ENCODE data around the gene COL4A6. TPM values are rescaled to one million over a fixed set of nuclear protein-coding genes. Genes with fewer than 3 reads are reported as not detected.
"Not testable (repeated sequence)": the region's sequence is repeated elsewhere in the genome, so short reads cannot be mapped to it uniquely, and the experiment has no call there.

Gene COL4A6
- 157 and 177 TPM in 2 replicates for total RNA-seq (2014; rRNA removed; shearing (Covaris generic))
- 175 and 212 TPM in 2 replicates for polyA plus RNA-seq (2014; cell fraction: nucleus; rRNA removed)

DNA sequence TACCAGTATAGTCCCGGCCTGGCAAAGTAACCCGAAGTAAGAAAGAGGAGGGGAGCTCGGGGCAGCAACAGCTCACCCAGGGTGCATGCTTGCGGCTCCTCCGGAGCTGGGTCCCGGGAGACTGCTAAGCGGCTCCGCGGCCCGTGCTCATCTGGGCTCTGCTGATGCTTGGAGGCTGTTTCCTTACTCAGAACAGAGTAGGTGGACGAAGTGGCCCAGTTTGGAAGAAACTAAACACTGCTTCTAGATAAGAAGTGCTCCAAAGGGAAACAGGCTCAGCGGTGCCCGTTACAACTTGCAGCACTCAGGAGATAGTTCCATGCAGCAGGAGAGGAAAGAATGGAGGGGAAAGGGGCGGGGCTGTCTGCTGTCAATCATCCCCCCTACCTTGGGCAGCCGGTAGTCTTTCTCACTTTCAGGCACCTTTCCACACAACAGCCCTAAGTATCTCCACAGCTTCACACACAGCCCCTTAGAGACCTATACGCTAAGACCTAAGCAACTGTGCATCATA, at the start of gene COL4A6:
Gene COL4A6 (minus strand): TSS at position 313 of the 514 bp plus-strand sequence. CDS start 226 bp downstream, at position 87.
- DNase-seq (ENCODE audit: extremely low read depth, low read depth): peak; percentile 68

DNA sequence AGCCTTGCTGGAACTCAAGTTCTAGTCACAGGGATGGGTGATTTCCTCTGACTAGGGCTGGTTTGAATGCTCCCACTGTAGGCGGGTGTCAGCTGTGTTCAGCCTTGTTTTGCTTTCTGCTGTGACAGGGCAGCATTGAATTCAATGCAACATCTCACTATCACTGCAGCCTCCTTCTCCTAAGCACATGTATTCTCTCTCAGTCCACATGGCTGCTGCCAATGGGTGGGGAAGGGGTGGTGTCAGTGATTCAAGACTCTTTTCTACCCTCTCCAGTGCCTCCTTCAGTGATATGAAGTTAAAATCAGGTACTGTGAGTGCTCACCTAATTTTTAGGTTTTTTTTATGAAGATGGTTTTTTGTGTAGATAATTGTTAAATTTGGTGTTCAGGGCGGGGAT, 47.7 kb upstream of the COL4A6 start:
- DNase-seq (ENCODE audit: extremely low read depth, low read depth): no peak

DNA sequence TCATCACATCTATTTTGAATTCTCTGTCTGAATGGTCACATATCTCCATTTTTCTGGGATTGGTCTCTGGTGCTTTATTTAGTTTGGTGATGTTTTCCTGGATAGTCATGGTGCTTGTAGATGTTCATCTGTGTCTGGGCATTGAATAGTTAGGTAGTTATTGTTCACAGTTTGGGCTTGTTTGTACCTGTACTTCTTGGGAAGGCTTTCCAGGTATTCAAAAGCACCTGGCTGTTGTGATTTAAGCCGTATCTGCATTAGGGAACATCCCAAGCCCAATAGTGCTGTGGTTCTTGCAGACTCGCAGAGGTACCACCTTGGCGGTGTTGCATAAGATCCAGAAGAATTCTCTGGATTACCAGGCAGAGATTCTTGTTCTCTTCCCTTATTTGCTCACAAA, 46.0 kb upstream of the COL4A6 start:
- DNase-seq (ENCODE audit: extremely low read depth, low read depth): no peak

DNA sequence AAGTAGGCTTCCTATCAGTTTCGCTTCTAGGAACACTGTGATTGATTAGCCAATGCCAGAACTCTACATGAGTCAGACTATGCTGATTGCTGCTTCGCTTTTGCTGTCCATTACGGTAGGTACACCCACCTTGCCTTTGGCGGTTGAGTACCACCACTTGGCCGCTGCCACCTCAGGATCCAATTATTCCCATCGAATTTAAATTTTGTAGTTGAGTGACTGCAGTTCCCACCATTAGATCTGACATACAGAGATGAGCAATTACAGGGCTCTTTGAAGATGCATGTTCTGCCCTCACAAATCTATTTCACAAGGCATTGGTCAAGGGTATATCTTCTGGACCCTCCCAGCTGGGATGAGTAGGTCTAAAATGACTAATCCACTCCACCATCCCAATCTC, 43.3 kb upstream of the COL4A6 start:
- not testable (repeated sequence) for DNase-seq (ENCODE audit: extremely low read depth, low read depth)

DNA sequence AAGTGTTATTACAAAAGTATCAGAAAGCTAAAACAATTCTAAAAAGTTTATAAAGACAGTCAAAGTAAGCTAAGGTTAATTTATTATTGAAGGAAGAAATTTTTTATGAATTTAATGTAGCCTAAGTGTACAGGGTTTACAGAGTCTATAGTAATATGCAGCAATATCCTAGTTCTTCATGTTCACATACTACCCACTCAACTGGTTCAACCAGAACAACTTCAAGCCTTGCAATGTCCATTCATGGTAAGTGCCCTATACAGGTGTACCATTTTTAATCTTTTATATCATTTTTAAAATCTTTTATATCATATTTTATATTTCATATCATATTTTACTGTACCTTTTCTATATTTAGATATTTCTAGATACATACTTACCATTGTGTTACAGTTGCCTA, 35.8 kb upstream of the COL4A6 start:
- DNase-seq (ENCODE audit: extremely low read depth, low read depth): no peak

DNA sequence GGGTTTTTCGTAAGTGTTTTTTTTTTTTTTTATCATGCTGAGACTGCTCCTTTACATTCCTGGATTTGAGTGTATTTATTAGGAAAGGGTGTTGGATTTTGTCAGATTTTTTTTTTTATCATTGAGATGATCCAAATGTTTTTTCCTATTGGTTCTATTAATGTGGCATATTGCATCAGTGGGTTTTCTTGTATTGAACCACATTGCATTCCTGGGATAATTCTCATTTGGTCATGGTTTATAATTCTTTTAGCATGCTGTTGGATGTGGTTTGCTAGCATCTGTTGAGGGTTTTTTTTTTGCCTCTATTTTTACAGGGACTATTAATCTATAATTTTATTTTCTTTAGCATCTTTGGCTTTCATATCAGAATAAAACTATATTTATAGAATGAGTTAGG, 30.3 kb upstream of the COL4A6 start:
- no peak for DNase-seq (ENCODE audit: extremely low read depth, low read depth)

DNA sequence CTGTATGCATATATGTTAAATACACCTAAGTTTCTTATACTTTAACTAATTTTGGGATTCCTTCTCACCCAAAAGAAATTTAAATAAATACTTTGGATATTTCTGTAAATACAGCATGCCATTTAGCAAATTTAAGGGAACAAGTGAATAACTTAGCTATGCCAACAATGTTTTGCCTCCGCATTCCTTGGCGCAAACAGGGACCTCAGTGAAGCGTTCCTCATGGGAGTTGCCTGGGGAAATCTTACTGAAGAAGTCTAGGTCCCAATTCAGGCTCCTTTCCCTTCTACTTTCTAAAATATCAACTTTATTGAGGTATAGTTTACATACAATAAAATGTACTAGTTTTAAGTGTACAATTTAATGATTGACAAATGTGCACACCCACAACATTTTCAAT, 26.4 kb upstream of the COL4A6 start:
- DNase-seq (ENCODE audit: extremely low read depth, low read depth): no peak

DNA sequence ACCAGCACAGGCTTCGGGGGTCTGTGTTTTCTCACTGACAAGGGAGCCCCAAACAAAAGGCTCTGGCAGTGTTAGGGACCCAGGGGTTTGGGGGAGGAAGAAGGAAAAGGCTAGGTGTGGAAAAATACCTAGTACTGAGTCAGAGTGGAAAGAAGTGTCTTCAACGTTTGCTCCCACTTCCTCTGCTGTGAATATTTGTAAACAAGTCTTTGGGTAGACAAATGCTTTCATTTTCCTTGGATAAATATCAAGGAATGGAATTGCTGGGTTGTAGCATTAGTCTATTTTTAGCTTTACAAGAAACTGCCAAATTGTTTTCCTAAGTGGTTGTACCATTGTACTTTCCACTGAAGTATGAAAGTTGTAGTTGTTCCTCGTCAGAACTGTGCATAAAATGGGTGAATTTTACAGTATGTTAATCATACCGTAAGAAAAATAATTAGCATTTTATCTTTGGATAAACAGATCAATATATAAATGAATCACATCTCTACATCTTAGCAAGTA, 18.8 kb upstream of the COL4A6 start:
- no peak for DNase-seq (ENCODE audit: extremely low read depth, low read depth)

DNA sequence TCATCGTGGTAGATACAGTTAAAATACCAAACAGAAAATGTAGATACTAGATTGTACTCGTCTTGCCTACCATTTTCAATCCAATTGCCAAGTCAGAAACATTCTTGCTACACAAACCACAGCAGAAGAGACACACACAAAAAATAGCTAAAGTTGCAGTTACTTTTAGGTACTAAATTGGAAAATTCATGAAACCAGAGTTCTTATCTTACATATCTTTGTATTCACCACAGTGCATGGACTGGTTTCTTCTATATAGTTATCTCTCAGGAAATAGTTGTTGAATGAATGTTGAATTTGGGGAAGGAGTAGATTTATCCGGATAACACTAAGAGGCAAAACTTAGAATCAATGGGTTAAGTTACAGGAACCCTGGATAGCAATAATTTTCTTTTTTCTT, 15.6 kb upstream of the COL4A6 start:
- no peak for DNase-seq (ENCODE audit: extremely low read depth, low read depth)

DNA sequence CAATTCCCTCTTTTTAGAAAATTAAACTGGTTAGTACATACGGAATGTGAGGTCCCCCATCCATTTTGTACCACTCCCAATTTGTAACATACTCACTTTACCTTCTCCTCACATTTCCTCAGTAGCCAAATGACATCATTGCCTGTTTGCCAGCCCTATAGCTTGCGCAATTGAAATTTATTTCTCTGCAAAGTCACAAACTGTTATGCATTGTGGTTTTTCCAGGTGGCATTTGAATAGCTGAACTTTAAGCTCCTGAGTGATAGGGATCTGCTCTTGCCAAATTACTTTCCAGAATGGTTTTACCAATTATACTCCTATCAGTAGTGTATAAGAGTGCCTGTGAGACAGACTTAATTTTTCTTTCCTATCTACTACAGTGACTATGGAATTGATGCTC, 9.1 kb upstream of the COL4A6 start:
- DNase-seq (ENCODE audit: extremely low read depth, low read depth): no peak

DNA sequence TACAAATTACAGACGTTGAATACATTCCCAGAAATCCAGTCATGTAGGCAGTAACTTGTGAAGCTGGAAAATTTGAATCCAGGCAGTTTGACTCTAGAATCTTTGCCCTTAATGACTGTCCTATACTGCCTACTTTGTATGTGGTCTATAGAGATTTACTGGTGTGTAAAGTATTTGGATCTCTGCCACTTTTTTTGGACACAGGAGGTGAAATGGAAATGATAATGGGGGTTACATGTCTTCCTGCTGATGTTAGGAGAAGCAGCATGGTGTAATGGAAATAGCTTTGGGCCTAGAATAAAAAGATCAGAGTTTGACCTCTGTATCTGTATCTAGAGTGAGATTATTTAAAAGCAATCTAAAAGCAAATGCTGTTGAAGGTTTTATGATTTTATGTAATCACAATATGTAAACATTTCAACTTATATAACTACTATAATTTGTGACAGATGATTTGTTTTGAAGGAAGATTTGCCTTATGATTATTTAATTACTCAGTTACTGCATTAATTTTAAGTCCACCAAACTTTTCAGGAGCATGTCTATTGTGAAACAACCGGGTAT, 4.8 kb upstream of the COL4A6 start:
- no peak for DNase-seq (ENCODE audit: extremely low read depth, low read depth)

DNA sequence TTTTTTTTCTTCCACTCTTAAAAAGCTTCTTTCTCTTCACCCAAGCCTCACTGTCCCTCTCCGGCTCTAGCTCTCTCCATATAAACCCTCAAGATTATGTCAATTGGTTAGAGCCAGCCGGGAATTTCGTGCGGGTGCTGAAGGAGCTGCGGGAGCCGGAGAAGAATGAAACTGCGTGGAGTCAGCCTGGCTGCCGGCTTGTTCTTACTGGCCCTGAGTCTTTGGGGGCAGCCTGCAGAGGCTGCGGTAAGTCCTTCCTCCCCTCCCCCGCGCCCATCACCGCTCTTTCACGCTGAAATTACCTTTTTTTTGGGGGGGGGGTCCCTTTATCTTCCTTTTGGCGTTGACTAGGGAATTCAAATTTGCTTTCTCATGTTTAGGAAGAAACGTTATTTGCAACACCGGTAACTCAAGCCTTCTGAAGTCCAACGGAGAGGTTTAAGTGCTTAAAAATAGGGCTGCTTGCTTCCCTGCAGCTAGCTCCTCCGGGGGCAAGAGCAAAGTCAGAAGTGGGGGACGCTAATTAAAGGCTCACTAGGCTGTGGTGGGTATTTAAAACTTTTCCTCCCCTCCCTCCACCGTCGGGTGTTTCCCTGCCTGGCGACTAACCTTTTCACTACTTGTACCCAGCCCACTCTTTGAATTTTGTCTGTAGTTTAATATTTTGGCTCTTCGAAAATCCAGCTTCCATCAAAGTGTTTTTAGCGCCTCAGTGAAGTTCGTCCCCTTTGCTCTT, 1.9 kb upstream of the COL4A6 start:
- DNase-seq (ENCODE audit: extremely low read depth, low read depth): no peak

DNA sequence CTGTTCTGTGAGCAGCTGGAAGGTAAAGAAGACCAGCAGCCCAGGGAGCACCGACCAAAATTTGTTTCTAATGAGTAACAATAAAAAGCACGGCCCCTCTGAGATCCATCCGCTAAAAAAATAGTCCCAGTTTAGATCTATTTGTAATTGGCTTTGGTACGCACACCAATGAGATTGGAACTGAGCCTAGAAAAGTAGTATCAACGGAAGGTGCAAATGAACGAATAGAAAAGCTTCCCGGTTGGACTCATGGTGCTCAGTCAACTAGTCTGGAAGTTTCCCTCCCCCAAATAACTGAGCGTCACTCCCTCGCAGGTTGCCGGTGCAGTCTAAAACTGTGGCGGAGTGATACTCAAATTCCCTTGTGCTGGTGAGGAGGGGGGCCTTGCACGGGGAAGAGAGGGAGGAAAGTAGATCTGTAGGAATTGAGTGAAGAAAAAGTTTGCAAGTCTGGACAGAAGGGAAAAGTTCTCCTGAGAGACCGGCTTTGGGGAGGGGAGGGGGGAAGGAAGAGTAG, 1.3 kb upstream of the COL4A6 start, which contains the start of gene COL4A5:
Gene COL4A5 (plus strand): TSS at position 413 of the 517 bp plus-strand sequence. CDS start 288 bp downstream, outside the sequence.
- DNase-seq (ENCODE audit: extremely low read depth, low read depth): peak; percentile 91

DNA sequence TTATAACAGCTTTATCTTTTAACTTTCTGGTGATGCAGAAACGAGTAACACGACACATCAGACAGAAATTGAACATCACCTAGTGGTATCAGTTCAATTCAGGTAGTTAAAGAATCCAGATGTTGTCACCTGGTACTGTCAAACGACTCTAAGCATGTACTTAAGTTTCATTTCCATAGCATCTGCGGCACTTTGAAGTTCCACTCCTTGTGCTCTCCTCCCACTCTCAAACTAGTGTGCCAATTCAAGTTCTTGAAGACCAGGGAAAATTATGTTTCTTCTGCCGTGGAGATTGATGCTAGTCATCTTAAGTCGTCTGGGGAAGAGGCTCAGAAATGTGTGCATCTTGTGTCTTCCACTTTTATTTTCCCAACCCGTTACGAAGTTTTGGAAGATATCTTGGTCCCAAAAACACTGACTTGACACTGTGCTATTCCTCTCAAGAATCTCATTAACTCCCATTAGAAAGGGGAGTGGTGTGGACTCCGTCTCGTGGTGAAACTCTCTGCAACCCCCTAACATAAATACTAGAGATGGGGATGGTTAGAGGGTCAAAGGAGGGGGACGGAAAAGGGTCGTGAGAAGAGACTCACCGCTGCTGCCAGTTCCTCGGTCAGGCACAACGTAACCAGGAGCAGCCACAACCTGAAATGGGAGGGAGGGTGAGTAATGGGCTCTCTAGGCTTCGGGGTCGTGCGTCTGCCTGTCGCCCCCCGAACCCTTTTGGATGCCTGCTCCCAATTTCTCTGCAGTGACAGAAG, 693 bp downstream of the COL4A6 start:
- DNase-seq (ENCODE audit: extremely low read depth, low read depth): no peak

DNA sequence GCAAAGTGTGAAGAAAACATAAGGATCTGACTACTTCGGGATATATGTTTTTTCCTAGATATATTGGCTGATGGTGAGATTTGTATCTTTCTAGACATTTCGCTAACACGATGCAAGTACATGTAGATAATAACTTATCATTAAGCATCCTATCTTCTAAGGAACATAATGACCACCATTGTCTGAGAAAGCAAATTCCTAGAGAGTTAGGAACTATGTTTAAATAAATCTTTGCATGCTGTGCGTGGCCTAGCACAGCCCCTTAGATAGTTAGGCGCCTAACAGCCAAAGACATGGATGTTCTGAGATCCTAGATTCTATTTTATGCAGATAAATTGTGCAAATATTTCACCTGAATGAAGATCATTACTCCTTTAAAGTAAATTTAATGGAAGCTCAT, 3.0 kb downstream of the COL4A6 start:
- DNase-seq (ENCODE audit: extremely low read depth, low read depth): no peak

DNA sequence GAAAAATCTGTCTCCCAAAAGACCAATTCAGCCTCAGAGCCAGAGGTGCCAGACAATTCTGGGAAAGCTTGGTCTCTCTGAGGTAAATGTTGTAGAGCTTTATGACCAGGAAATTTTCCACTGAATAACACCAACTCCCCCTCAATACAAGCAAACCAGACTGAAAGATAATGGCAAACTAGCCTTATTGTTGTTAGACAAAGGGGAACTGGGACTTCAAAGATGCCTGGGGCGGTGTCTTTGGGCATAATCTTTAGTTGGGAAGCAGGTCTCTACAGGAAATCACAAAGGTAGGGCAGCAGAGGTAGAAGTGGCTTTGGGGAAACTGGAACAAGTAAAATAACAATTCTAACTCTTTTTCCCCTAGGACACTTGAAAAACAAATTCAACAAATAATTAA, 12.0 kb downstream of the COL4A6 start:
- no peak for DNase-seq (ENCODE audit: extremely low read depth, low read depth)

DNA sequence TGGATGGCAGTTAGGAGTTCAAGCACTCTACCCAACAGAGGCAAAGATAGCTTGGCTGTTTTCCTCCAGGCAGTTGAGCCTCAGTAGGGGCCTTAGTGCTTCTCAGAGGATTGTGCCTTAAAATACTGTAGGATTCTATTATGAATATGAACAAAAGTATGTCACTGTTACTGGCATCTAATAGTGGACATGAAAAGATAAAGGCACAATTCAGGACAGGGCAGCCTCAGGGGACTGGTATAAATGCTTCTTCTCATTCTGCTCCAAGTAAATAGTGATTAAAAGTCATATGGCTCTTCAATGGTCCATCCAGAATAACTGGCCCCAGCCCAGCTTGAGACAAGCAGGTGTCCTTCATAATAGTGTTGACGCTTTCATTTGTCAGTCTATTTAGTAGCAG, 17.7 kb downstream of the COL4A6 start:
- DNase-seq (ENCODE audit: extremely low read depth, low read depth): no peak

DNA sequence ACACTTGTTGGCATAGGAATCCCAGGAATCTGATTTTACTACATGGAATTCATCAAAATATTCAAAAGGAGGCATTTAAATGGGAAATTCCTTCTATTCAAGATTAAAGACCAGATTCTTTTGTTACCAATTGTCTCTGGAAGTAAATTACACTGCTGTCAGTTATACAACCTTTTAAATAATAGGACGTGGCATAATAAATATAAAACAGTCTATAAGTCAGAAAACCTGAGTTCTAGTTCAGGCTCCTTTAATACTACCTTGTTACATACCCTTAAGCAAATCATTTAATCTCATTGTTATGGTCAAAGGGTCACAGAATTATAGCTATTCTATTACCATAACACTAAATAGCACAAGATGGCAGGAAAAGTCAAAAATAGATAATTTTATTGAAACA, 18.8 kb downstream of the COL4A6 start:
- no peak for DNase-seq (ENCODE audit: extremely low read depth, low read depth)

DNA sequence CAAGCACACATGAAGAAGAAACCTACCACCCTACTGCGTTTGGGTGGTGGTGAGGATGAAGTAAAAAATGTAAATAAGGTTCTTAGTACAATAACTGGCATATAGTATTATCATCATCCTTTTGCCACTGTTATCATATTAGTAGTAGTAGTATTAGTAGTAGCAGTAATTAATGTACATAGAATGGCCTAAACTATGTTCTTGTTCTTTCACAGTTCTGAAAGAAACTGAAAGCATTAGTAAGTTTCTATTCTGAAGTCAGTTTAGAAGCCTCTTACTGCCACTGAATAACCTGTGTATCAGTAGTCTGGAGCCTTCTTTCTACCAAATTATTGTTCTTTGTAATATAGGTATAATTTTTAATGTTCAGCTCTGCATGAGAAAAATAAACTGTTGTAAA, 21.0 kb downstream of the COL4A6 start:
- no peak for DNase-seq (ENCODE audit: extremely low read depth, low read depth)

DNA sequence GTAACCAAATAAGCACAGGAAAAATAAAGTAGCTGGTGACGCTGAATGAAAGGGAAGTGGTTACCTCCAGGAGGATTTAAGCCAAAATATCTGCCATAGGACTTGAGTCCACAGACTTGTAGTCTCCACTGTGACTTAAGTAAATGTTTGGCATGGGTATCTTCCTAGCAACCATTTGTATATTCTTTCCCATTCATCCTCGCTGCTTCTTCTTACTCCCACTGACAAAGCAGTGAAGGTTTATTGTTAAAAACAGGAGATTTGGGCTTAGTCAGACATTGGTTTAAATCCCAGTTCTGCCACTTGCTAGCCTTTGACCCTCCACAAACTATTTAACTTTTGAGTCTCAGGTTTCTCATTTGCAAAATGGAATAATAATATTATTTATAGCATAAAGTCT, 22.3 kb downstream of the COL4A6 start:
- no peak for DNase-seq (ENCODE audit: extremely low read depth, low read depth)

DNA sequence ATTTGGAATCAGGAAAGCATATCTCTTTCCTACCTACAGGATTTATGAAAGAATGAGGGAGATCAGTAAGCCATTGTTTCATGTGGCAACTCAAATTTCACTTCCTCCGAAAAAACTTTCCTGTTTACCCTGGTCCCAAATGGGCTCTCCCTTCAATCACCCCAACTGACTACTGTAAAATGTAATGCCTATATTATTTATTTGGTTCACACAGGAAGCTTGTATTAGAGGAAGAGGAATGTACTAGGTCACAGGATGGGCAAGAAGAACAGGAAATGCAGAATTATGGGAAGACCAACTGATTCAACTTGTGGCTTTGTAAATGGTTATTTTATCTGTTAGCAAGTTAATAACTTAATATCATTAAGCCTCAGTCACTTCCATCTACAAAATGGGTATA, 23.1 kb downstream of the COL4A6 start:
- no peak for DNase-seq (ENCODE audit: extremely low read depth, low read depth)

Measured in NCI-H460 (cell line).